ENCODE results near the gene ATP10A.

- TF ChIP-seq CTCF (IDR thresholded peaks at IDR 0.05; ENCODE audit: poor library complexity, severe bottlenecking) (no peak), EP300 (conservative IDR thresholded peaks at IDR 0.05; ENCODE audit: poor library complexity, severe bottlenecking) (no peak), RAD21 (conservative IDR thresholded peaks at IDR 0.05) (no peak), POLR2AphosphoS5 (IDR thresholded peaks at IDR 0.05) (no peak), SMC3 (conservative IDR thresholded peaks at IDR 0.05; ENCODE audit: poor library complexity) (no peak)
- TF ChIP-seq, protein P1, sequence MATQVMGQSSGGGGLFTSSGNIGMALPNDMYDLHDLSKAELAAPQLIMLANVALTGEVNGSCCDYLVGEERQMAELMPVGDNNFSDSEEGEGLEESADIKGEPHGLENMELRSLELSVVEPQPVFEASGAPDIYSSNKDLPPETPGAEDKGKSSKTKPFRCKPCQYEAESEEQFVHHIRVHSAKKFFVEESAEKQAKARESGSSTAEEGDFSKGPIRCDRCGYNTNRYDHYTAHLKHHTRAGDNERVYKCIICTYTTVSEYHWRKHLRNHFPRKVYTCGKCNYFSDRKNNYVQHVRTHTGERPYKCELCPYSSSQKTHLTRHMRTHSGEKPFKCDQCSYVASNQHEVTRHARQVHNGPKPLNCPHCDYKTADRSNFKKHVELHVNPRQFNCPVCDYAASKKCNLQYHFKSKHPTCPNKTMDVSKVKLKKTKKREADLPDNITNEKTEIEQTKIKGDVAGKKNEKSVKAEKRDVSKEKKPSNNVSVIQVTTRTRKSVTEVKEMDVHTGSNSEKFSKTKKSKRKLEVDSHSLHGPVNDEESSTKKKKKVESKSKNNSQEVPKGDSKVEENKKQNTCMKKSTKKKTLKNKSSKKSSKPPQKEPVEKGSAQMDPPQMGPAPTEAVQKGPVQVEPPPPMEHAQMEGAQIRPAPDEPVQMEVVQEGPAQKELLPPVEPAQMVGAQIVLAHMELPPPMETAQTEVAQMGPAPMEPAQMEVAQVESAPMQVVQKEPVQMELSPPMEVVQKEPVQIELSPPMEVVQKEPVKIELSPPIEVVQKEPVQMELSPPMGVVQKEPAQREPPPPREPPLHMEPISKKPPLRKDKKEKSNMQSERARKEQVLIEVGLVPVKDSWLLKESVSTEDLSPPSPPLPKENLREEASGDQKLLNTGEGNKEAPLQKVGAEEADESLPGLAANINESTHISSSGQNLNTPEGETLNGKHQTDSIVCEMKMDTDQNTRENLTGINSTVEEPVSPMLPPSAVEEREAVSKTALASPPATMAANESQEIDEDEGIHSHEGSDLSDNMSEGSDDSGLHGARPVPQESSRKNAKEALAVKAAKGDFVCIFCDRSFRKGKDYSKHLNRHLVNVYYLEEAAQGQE (IDR thresholded peaks at IDR 0.05; ENCODE audit: borderline replicate concordance), result no peak
Observed at GRCh38 chr15:25717457-25718168, 145.5 kb downstream of the ATP10A start.

Measured in neural cell (in vitro differentiated cells).